D341Med (cell line): ENCODE data around the gene PRKN.

Experiments
- DNase-seq: peaks from one replicate; pipeline ENCODE4 v3.0.0; 2012; ENCODE audit warnings: low spot score

Gene PRKN

GRCh38 chr6:161654209-161654608 lies 1073.4 kb downstream of the PRKN start:
- DNase-seq: no peak

GRCh38 chr6:161651949-161652348 lies 1075.6 kb downstream of the PRKN start:
- no peak for DNase-seq

- DNase-seq: no peak
Measured at GRCh38 chr6:161649841-161650240, 1077.7 kb downstream of the PRKN start.

DNA sequence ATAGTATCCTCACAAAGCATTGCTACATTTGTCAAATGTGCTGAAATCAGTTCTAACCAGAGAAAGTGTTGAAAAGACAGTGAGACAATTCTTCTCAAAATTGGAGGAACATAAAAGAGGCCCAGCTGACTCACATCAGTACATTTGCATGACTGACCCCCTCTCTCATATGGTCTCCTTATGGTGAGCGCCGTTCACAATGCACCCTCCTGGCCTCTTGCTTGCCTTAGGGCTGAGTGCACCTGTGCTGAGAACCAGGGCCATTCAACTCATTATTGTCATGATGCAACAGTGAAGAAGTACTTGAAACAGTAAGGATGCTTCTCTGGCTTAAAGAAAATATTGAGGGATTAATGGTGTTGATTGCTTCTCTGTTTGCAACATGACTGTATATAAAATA lies 1078.5 kb downstream of the PRKN start:
- DNase-seq: no peak

- DNase-seq: no peak
Measured at GRCh38 chr6:161647234-161647633, 1080.3 kb downstream of the PRKN start.

- DNase-seq: no peak
Measured at GRCh38 chr6:161644521-161644920, 1083.0 kb downstream of the PRKN start.

DNA sequence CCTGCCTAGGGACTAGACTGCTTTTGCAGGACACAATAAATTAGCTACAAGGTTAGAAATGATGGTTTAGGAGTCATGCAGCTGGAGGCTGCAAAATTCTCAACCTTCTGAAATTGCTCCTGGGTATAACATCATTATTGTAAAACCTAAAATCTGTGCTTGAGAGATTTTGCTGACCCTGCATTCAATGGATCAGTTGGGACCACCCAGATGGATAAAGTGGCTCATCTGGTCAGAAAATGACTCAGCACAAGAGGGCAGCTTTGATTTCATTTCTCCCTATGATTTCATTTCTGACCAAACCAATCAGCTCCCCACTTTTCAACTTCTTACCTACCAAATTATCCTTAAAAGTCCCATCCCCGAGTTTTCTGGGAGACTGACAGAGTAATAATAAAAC lies 1086.4 kb downstream of the PRKN start:
- DNase-seq: no peak

GRCh38 chr6:161639772-161640171 lies 1087.8 kb downstream of the PRKN start:
- no peak for DNase-seq

- DNase-seq: no peak
Measured at GRCh38 chr6:161637658-161638057, 1089.9 kb downstream of the PRKN start.

- DNase-seq: no peak
Measured at GRCh38 chr6:161636882-161637430, 1090.6 kb downstream of the PRKN start.

DNA sequence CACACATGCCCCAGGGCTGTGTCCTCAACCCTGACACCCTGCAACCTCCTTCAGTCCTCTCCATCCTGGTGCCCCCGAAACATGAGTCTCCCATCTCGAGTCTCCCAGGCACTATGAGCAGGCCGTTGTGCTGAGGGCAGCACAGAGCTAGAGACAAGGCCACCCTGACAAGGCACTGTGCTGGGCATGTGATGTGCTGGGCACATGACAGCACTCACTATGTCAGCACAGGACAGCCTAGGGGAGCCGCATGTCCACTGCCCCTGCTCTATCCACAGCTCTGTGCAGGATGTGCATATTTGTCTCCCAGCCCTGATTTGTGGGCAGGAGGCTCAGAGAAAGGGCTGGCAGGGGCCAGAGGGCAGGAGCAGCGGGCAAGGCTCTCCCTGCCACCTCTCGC lies 1091.6 kb downstream of the PRKN start:
- no peak for DNase-seq

DNA sequence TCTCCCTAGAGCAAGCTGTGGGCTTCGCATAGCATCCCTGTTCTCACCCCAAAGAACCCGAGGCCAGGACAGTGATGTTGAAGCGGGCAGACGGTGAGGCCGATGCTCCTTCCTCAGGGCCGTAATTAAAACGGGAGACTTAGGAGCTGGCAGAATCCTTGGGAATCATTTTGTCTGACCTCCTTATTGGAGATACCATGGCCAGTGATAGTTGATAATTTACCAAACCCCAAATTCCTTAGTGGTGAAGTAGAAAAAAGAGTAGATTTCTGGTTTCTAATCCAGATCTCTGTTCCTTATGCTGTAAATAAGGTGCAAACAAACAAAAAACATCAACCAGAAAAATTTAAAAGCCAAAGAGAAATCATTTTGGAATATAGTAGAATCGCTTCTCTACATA lies 1092.7 kb downstream of the PRKN start:
- DNase-seq: no peak

- no peak for DNase-seq
Measured at GRCh38 chr6:161631676-161632194, 1095.8 kb downstream of the PRKN start.

DNA sequence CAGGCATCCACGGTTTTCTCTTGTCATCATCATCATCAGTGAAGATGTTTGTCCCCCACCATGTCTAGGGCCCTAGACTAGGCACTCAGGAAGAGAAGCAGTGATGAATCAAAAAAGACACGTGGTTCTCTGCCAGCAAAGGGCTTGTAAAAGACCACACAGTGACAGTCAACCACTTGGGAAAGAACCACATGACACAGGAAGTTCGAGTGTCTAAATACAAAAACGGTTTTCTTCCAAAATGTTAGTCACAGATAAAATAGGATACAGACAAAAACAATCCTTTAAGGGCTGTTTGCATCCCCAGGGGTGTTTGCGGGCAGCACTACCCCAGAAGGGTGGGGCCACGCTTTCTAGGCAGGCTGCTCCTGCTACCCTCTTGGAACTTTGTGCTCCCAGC lies 1096.9 kb downstream of the PRKN start:
- DNase-seq: no peak

DNA sequence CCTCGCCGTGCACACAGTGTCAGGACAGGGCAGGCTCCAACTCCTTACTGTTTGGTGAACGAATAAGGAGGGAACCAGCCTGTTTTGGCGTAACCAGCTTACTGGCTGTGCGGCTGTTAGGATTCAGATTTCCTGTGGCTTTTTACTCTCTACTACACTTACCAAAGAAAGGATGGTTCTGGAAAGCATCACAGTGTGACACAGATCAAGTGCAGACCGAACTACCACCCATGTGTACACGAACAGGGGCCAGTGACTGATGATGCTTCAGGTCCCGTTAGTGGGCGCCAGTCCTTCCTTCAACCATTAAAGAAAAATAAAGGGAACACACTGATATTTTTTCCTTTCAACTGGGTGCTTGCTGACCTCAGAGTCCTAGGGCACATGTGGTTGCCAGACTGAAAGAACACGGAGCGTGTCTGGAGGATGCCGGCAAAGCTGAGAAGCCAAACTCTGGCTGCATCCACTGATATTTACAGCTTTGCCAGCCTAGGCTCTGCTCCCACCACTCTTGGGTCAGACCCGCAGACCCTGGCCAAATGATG lies 1101.4 kb downstream of the PRKN start:
- no peak for DNase-seq

- no peak for DNase-seq
Measured at GRCh38 chr6:161624111-161624510, 1103.5 kb downstream of the PRKN start.

DNA sequence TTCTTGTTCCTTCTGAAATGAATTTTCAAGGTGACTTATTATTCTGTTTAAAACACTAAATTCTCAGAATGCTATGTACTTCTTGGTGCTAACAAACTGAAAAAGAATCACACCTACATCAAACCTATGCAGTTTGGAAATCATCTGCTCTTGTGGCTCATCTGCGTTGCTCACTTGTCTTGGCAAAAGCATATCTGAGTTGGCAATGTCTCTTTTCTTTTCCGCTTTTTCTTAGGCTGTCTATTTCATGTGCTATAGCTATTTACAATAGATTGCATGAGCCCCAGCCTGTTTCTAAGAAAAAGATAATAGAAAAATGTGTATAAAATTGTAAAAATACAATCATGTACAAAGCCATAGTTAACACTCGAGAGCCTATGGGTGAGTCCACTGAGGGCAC lies 1104.8 kb downstream of the PRKN start:
- DNase-seq: no peak

GRCh38 chr6:161618831-161619454 lies 1108.6 kb downstream of the PRKN start:
- peak; percentile 62 for DNase-seq

- DNase-seq: no peak
Measured at GRCh38 chr6:161613711-161614110, 1113.9 kb downstream of the PRKN start.

GRCh38 chr6:161608771-161609170 lies 1118.8 kb downstream of the PRKN start:
- DNase-seq: no peak

DNA sequence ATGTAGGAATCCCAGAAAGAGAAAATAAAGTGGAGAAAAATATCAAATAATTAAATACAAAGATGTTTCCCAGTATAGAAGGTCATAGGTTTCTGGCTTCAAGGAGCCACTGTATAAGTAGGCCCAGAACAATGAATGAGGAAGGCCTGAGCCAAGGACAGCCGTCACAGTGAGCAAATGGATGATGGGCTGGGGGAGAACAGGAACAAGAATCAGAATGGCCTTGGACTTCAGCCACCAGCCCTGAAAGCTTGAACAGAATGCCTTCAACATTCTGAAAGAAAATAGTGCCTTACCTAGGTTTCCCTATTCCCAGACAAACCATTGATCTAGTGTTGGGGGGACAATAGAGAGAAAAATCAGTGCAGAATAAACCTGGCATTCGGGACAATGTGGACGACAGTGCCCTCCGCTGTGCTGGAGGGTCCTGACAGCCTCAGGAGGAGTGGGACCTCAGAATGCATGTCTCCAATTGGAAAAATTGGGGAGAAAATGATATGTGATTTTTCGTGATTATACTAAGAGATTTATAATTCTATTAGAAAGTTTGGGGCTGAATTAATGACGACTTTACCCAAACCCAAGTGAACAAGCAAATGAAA lies 1119.8 kb downstream of the PRKN start:
- DNase-seq: no peak

- no peak for DNase-seq
Measured at GRCh38 chr6:161602359-161602758, 1125.2 kb downstream of the PRKN start.

GRCh38 chr6:161598896-161599295 lies 1128.7 kb downstream of the PRKN start:
- DNase-seq: no peak
